Liver (tissue), 3 donors: Measurements from ENCODE around the gene ID1.
"Not testable (repeated sequence)": the region's sequence is repeated elsewhere in the genome, so short reads cannot be mapped to it uniquely, and the experiment has no call there.

Experiments used
- CTCF ChIP-seq: fragments of 150-350 bp; IDR thresholded peaks from 2 replicates; pipeline ENCODE4 v1.5.1; 2017; ENCODE audit warnings: improper control_type of control experiment, low read depth, low read length; ENCODE audit not compliant: missing input control
- GABPA ChIP-seq, 2 donors: IDR thresholded peaks in 1 of 2; conservative IDR thresholded peaks in 1 of 2; 2 replicates each; pipeline ENCODE4 v1.6.1; 2016; ENCODE audit warnings: antibody characterized with exemption in 2 of 2, mild to moderate bottlenecking in 1 of 2, moderate library complexity in 1 of 2
- HNF4A ChIP-seq, 2 donors: conservative IDR thresholded peaks; 2 replicates each; pipeline ENCODE4 v1.6.1; 2016; ENCODE audit warnings: antibody characterized with exemption in 2 of 2, mild to moderate bottlenecking in 2 of 2
- SP1 ChIP-seq: IDR thresholded peaks from 2 replicates; pipeline ENCODE4 v1.6.1; 2018; ENCODE audit warnings: antibody characterized with exemption, mild to moderate bottlenecking
- ZBTB33 ChIP-seq: IDR thresholded peaks from 2 replicates; pipeline ENCODE4 v1.6.1; 2016; ENCODE audit warnings: antibody characterized with exemption
- donor health status: healthy.
- donor health status: healthy.

- TF ChIP-seq CTCF; HNF4A (conservative IDR thresholded peaks at IDR 0.05); GABPA (IDR thresholded peaks at IDR 0.05 in 1 of 2, conservative IDR thresholded peaks at IDR 0.05 in 1 of 2); SP1; ZBTB33: not testable (repeated sequence)
These were observed 21.4 kb downstream of the ID1 start for GRCh38 chr20:31626534-31626933.
